ENCODE measurements around the gene ENTPD2.

Gene ENTPD2

GRCh38 chr9:137044502-137045177 lies 9.2 kb downstream of the ENTPD2 start:
- H3K79me2 ChIP-seq (ENCODE audit: insufficient read depth, low read length): no peaks in the 10 kb centered on the region
- H4K20me1 ChIP-seq (ENCODE audit: low read depth, low read length): no peaks in the 10 kb centered on the region
- no peaks in the 10 kb centered on the region for H3K27me3 ChIP-seq (ENCODE audit: low read length)
- no peak overlapping the region for H2AFZ ChIP-seq (ENCODE audit: low read depth, low read length, severe bottlenecking)
- no peaks in the 10 kb centered on the region for H3K9me3 ChIP-seq (ENCODE audit: insufficient read depth, low read length)
- no peak for TF ChIP-seq EZH2phosphoT487 (conservative IDR thresholded peaks at IDR 0.05; ENCODE audit: low read length)
- no peak for TF ChIP-seq CTCF (IDR thresholded peaks at IDR 0.05; ENCODE audit: insufficient read depth, low read length, poor library complexity, severe bottlenecking)
- no peak overlapping the region for H3K9ac ChIP-seq (ENCODE audit: low read length)
- no peak overlapping the region for H3K4me2 ChIP-seq (ENCODE audit: low read depth, low read length, poor library complexity, severe bottlenecking)
- H3K9me2 ChIP-seq (replicated peaks; ENCODE audit: insufficient read depth, low read length): no peaks in the 10 kb centered on the region
- no peaks in the 10 kb centered on the region for H3F3A ChIP-seq (ENCODE audit: insufficient read depth)
- H3K36me3 ChIP-seq (ENCODE audit: low read length): no peaks in the 10 kb centered on the region
- H3K4me3 ChIP-seq (ENCODE audit: insufficient read depth, low read length, poor library complexity, severe bottlenecking): no peak overlapping the region
- H3K27ac ChIP-seq (ENCODE audit: low read depth, low read length): no peak overlapping the region

- no peaks in the 10 kb centered on the region for H3F3A ChIP-seq (ENCODE audit: insufficient read depth)
- H2AFZ ChIP-seq (ENCODE audit: low read depth, low read length, severe bottlenecking): no peak overlapping the region
- TF ChIP-seq EZH2phosphoT487 (conservative IDR thresholded peaks at IDR 0.05; ENCODE audit: low read length) (no peak), CTCF (IDR thresholded peaks at IDR 0.05; ENCODE audit: insufficient read depth, low read length, poor library complexity, severe bottlenecking) (no peak)
- H3K9ac ChIP-seq (ENCODE audit: low read length): no peak overlapping the region
- no peaks in the 10 kb centered on the region for H3K36me3 ChIP-seq (ENCODE audit: low read length)
- no peak overlapping the region for H3K4me3 ChIP-seq (ENCODE audit: insufficient read depth, low read length, poor library complexity, severe bottlenecking)
- H4K20me1 ChIP-seq (ENCODE audit: low read depth, low read length): no peaks in the 10 kb centered on the region
- H3K9me3 ChIP-seq (ENCODE audit: insufficient read depth, low read length): no peaks in the 10 kb centered on the region
- H3K79me2 ChIP-seq (ENCODE audit: insufficient read depth, low read length): no peaks in the 10 kb centered on the region
- no peaks in the 10 kb centered on the region for H3K27me3 ChIP-seq (ENCODE audit: low read length)
- no peaks in the 10 kb centered on the region for H3K9me2 ChIP-seq (replicated peaks; ENCODE audit: insufficient read depth, low read length)
- no peak overlapping the region for H3K27ac ChIP-seq (ENCODE audit: low read depth, low read length)
- no peak overlapping the region for H3K4me2 ChIP-seq (ENCODE audit: low read depth, low read length, poor library complexity, severe bottlenecking)
Measured at GRCh38 chr9:137044037-137044436, 9.8 kb downstream of the ENTPD2 start.

GRCh38 chr9:137042751-137043727 lies 10.8 kb downstream of the ENTPD2 start:
- no peaks in the 10 kb centered on the region for H3K9me3 ChIP-seq (ENCODE audit: insufficient read depth, low read length)
- no peaks in the 10 kb centered on the region for H4K20me1 ChIP-seq (ENCODE audit: low read depth, low read length)
- H3K9me2 ChIP-seq (replicated peaks; ENCODE audit: insufficient read depth, low read length): no peaks in the 10 kb centered on the region

More at GRCh38 chr9:137042751-137043727, 10.8 kb downstream of the ENTPD2 start:
- no peaks in the 10 kb centered on the region for H3F3A ChIP-seq (ENCODE audit: insufficient read depth)
- no peak overlapping the region for H3K4me3 ChIP-seq (ENCODE audit: insufficient read depth, low read length, poor library complexity, severe bottlenecking)
- no peak overlapping the region for H3K9ac ChIP-seq (ENCODE audit: low read length)
- no peaks in the 10 kb centered on the region for H3K36me3 ChIP-seq (ENCODE audit: low read length)
- no peak for TF ChIP-seq EZH2phosphoT487 (conservative IDR thresholded peaks at IDR 0.05; ENCODE audit: low read length)
- TF ChIP-seq CTCF (IDR thresholded peaks at IDR 0.05; ENCODE audit: insufficient read depth, low read length, poor library complexity, severe bottlenecking): no peak
- no peak overlapping the region for H3K4me2 ChIP-seq (ENCODE audit: low read depth, low read length, poor library complexity, severe bottlenecking)
- no peaks in the 10 kb centered on the region for H3K79me2 ChIP-seq (ENCODE audit: insufficient read depth, low read length)
- no peaks in the 10 kb centered on the region for H3K27me3 ChIP-seq (ENCODE audit: low read length)
- no peak overlapping the region for H3K27ac ChIP-seq (ENCODE audit: low read depth, low read length)
- H2AFZ ChIP-seq (ENCODE audit: low read depth, low read length, severe bottlenecking): no peak overlapping the region
